H9 (cell line): ENCODE measurements around the gene LMO3. TPM values are rescaled to one million over a fixed set of nuclear protein-coding genes. Genes with fewer than 3 reads are reported as not detected.

ENCODE experiments used
- DNase-seq: peaks from one replicate; pipeline ENCODE4 v3.0.0-alpha.2; 2017
- H2AFZ ChIP-seq: one replicate; pipeline ENCODE4 v1.6.1; 2013; ENCODE audit warnings: mild to moderate bottlenecking, low read length, control low read depth, moderate library complexity
- H2AK5ac ChIP-seq: 2 replicates; pipeline ENCODE4 v1.6.1; 2013; ENCODE audit warnings: low read length, control low read depth, mixed read lengths; ENCODE audit not compliant: insufficient read length
- H2BK120ac ChIP-seq: one replicate; pipeline ENCODE4 v1.6.1; 2013; ENCODE audit warnings: low read depth, mild to moderate bottlenecking, low read length, control low read depth, inconsistent platforms; ENCODE audit not compliant: poor library complexity, severe bottlenecking
- H2BK12ac ChIP-seq: 2 replicates; pipeline ENCODE4 v1.6.1; 2013; ENCODE audit warnings: low read length, control low read depth, mixed read lengths, low read depth; ENCODE audit not compliant: insufficient read length
- H2BK15ac ChIP-seq: 2 replicates; pipeline ENCODE4 v1.6.1; 2013; ENCODE audit warnings: low read depth, low read length, control low read depth
- H2BK20ac ChIP-seq: one replicate; pipeline ENCODE4 v1.6.1; 2013; ENCODE audit warnings: low read depth, mild to moderate bottlenecking, low read length, control low read depth, inconsistent platforms; ENCODE audit not compliant: poor library complexity, severe bottlenecking
- H2BK5ac ChIP-seq: 2 replicates; pipeline ENCODE4 v1.6.1; 2013; ENCODE audit warnings: low read length, control low read depth, mixed read lengths; ENCODE audit not compliant: insufficient read length
- H3K14ac ChIP-seq: 2 replicates; pipeline ENCODE4 v1.6.1; 2013; ENCODE audit warnings: low read length, control low read depth; ENCODE audit not compliant: insufficient read depth
- H3K18ac ChIP-seq: 2 replicates; pipeline ENCODE4 v1.6.1; 2013; ENCODE audit warnings: low read depth, mild to moderate bottlenecking, mixed read lengths, low read length, control low read depth; ENCODE audit not compliant: insufficient read length
- H3K23ac ChIP-seq: 2 replicates; pipeline ENCODE4 v1.6.1; 2013; ENCODE audit warnings: low read length, control low read depth, mixed read lengths, low read depth; ENCODE audit not compliant: insufficient read length
- H3K23me2 ChIP-seq: 2 replicates; pipeline ENCODE4 v1.6.1; 2013; ENCODE audit warnings: low read depth, mild to moderate bottlenecking, mixed read lengths, low read length, control low read depth; ENCODE audit not compliant: insufficient read length, poor library complexity, severe bottlenecking
- H3K27ac ChIP-seq: 2 replicates; pipeline ENCODE4 v1.5.1; 2013; ENCODE audit warnings: low read length, control low read depth, mixed read lengths, low read depth; ENCODE audit not compliant: insufficient read length
- H3K27me3 ChIP-seq: 2 replicates; pipeline ENCODE4 v1.6.1; 2013; ENCODE audit warnings: low read length, control low read depth, inconsistent platforms; ENCODE audit not compliant: insufficient read depth
- H3K4ac ChIP-seq: 2 replicates; pipeline ENCODE4 v1.6.1; 2013; ENCODE audit warnings: low read depth, mild to moderate bottlenecking, control low read depth, inconsistent platforms, low read length, moderate library complexity
- H3K4me1 ChIP-seq: 2 replicates; pipeline ENCODE4 v1.6.1; 2013; ENCODE audit warnings: low read length, control low read depth, inconsistent platforms; ENCODE audit not compliant: insufficient read depth
- H3K4me2 ChIP-seq: 2 replicates; pipeline ENCODE4 v1.6.1; 2013; ENCODE audit warnings: low read length, control low read depth, mixed read lengths; ENCODE audit not compliant: insufficient read length, insufficient read depth
- H3K56ac ChIP-seq: 2 replicates; pipeline ENCODE4 v1.6.1; 2013; ENCODE audit warnings: low read depth, mild to moderate bottlenecking, mixed read lengths, low read length, control low read depth; ENCODE audit not compliant: insufficient read length
- H3K79me1 ChIP-seq: 2 replicates; pipeline ENCODE4 v1.6.1; 2013; ENCODE audit warnings: low read depth, mild to moderate bottlenecking, moderate library complexity, low read length, control low read depth, inconsistent platforms; ENCODE audit not compliant: insufficient read depth, poor library complexity, severe bottlenecking
- H3K79me2 ChIP-seq: 2 replicates; pipeline ENCODE4 v1.6.1; 2013; ENCODE audit warnings: low read length, control low read depth, inconsistent platforms; ENCODE audit not compliant: insufficient read depth
- H3K9ac ChIP-seq: 2 replicates; pipeline ENCODE4 v1.6.1; 2013; ENCODE audit warnings: low read length, control low read depth, mixed read lengths; ENCODE audit not compliant: insufficient read length; ENCODE audit errors: extremely low read depth
- H3K9me3 ChIP-seq: one replicate; pipeline ENCODE4 v1.6.1; 2013; ENCODE audit warnings: low read depth, low read length, inconsistent platforms; ENCODE audit not compliant: control insufficient read depth
- H3T11ph ChIP-seq: one replicate; pipeline ENCODE4 v1.6.1; 2013; ENCODE audit warnings: mild to moderate bottlenecking, low read length, control low read depth, inconsistent platforms
- H4K20me1 ChIP-seq: one replicate; pipeline ENCODE4 v1.6.1; 2013; ENCODE audit not compliant: control insufficient read depth, insufficient read length, insufficient read depth
- H4K5ac ChIP-seq: 2 replicates; pipeline ENCODE4 v1.6.1; 2013; ENCODE audit warnings: low read depth, mild to moderate bottlenecking, mixed read lengths, low read length, control low read depth; ENCODE audit not compliant: insufficient read length
- H4K8ac ChIP-seq: replicated peaks from 2 replicates; pipeline ENCODE4 v1.6.1; 2013; ENCODE audit warnings: low read length, control low read depth, mixed read lengths, low read depth; ENCODE audit not compliant: insufficient read length
- H4K91ac ChIP-seq: 2 replicates; pipeline ENCODE4 v1.6.1; 2013; ENCODE audit warnings: low read depth, mild to moderate bottlenecking, moderate library complexity, mixed read lengths, low read length, control low read depth; ENCODE audit not compliant: insufficient read length
- H3K27ac Mint-ChIP-seq, 3 experiments: 2 replicates in 2 of 3; 3 replicates in 1 of 3; pipeline ENCODE4 v1.8.0; 2020 to 2021; ENCODE audit warnings: mixed read lengths in 3 of 3, mild to moderate bottlenecking in 1 of 3, moderate library complexity in 1 of 3
- H3K27me3 Mint-ChIP-seq: 2 replicates; pipeline ENCODE4 v1.8.0; 2021; ENCODE audit warnings: low read depth, mild to moderate bottlenecking, moderate library complexity, mixed read lengths
- H3K36me3 Mint-ChIP-seq, 3 experiments: 2 replicates in 2 of 3; 3 replicates in 1 of 3; pipeline ENCODE4 v1.8.0; 2020 to 2021; ENCODE audit warnings: low read depth in 3 of 3, mixed read lengths in 3 of 3; ENCODE audit not compliant: insufficient read depth in 1 of 3
- H3K4me1 Mint-ChIP-seq, 2 experiments: 2 replicates each; pipeline ENCODE4 v1.8.0; 2020; ENCODE audit warnings: mixed read lengths in 2 of 2
- H3K4me3 Mint-ChIP-seq, 2 experiments: 2 replicates in 1 of 2; 3 replicates in 1 of 2; pipeline ENCODE4 v1.8.0; 2020 to 2021; ENCODE audit warnings: mild to moderate bottlenecking in 2 of 2, mixed read lengths in 2 of 2, moderate library complexity in 1 of 2
- H3K9me3 Mint-ChIP-seq, 2 experiments: 2 replicates in 1 of 2; 3 replicates in 1 of 2; pipeline ENCODE4 v1.8.0; 2020; ENCODE audit warnings: mild to moderate bottlenecking in 2 of 2, mixed read lengths in 2 of 2, moderate library complexity in 1 of 2
- CTCF ChIP-seq: fragments of 200-600 bp; sonication (generic); conservative IDR thresholded peaks from 3 replicates; pipeline ENCODE4 v1.8.0; 2021; ENCODE audit warnings: antibody characterized with exemption, mild to moderate bottlenecking
- WGBS: extraction: QIAGEN DNeasy Blood & Tissue Kit; methylation state at CpG from one replicate; pipeline ENCODE4 v1.1.7; 2013; ENCODE audit warnings: missing lambda C conversion rate, low lambda C conversion rate, mixed read lengths; ENCODE audit not compliant: insufficient read length; ENCODE audit errors: extremely low coverage; 5-methylcytosine and 5-hydroxymethylcytosine counted together
- total RNA-seq: library from RNA; stranded (reverse); gene quantifications from 2 replicates; pipeline ENCODE4 v1.2.1, GENCODE V29; 2021

The LMO3 gene
- total RNA-seq, 1 experiment from 2014 or later = not detected

GRCh38 chr12:16560273-16560672 lies 45.7 kb downstream of the LMO3 start:
- Histone ChIP-seq H2BK15ac (no peak overlapping the region), H3K23ac (no peak overlapping the region), H2BK12ac (no peak overlapping the region), H3T11ph (no peak overlapping the region), H3K4me2 (no peak overlapping the region), H3K56ac (no peak overlapping the region), H3K4ac (no peak overlapping the region), H3K79me1 (no peaks in the 10 kb centered on the region), H3K9me3 (no peaks in the 10 kb centered on the region), H2AFZ (no peak overlapping the region), H2BK120ac (no peak overlapping the region), H4K20me1 (no peaks in the 10 kb centered on the region), H3K9ac (no peak overlapping the region), H3K79me2 (no peaks in the 10 kb centered on the region), H3K27ac (no peak overlapping the region), H3K27me3 (no peaks in the 10 kb centered on the region), H3K18ac (no peak overlapping the region), H4K8ac (no peak overlapping the region), H2BK5ac (no peak overlapping the region), H2BK20ac (no peak overlapping the region), H3K14ac (no peak overlapping the region), H2AK5ac (no peak overlapping the region), H3K23me2 (no peaks in the 10 kb centered on the region), H3K4me1 (no peaks in the 10 kb centered on the region; the same call in 1 of the 2 replicates), H4K5ac (no peak overlapping the region), H4K91ac (no peak overlapping the region)
- Mint-ChIP-seq H3K27ac (peak overlapping the region in 1 of 3 experiments; percentile 75; a peak in 1 of 7 replicates), H3K4me1 (peaks cover 16 to 18% of the 10 kb centered on the region in 2 experiments), H3K9me3 (no peaks in the 10 kb centered on the region), H3K4me3 (no peak overlapping the region; a peak in 1 of 5 replicates), H3K36me3 (no peaks in the 10 kb centered on the region), H3K27me3 (no peaks in the 10 kb centered on the region)
- DNase-seq = no peak
- no peak for TF ChIP-seq CTCF
- WGBS = no CpG with 5 or more reads among the region's 5 CpGs
